ENCODE measurements around the gene BTG4.

- TF ChIP-seq, protein P1, sequence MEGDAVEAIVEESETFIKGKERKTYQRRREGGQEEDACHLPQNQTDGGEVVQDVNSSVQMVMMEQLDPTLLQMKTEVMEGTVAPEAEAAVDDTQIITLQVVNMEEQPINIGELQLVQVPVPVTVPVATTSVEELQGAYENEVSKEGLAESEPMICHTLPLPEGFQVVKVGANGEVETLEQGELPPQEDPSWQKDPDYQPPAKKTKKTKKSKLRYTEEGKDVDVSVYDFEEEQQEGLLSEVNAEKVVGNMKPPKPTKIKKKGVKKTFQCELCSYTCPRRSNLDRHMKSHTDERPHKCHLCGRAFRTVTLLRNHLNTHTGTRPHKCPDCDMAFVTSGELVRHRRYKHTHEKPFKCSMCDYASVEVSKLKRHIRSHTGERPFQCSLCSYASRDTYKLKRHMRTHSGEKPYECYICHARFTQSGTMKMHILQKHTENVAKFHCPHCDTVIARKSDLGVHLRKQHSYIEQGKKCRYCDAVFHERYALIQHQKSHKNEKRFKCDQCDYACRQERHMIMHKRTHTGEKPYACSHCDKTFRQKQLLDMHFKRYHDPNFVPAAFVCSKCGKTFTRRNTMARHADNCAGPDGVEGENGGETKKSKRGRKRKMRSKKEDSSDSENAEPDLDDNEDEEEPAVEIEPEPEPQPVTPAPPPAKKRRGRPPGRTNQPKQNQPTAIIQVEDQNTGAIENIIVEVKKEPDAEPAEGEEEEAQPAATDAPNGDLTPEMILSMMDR (conservative IDR thresholded peaks at IDR 0.05 in 1 of 2, IDR thresholded peaks at IDR 0.05 in 1 of 2; ENCODE audit: extremely low read depth in 1 of 2, insufficient read depth in 1 of 2, low read depth in 1 of 2, low read length in 2 of 2), result no peak
- no peak for TF ChIP-seq EZH2 (IDR thresholded peaks at IDR 0.05; ENCODE audit: borderline replicate concordance, low read length)
These were observed 38.1 kb upstream of the BTG4 start for GRCh38 chr11:111550258-111550657.

Measured in mammary epithelial cell (primary cell).